OCI-M2 (cell line): ENCODE results near the gene CDR2L.
A peak's percentile ranks its signal among the peaks of the same experiment; 100 is the strongest.

Experiments
- DNase-seq: peaks from one replicate; lab custom pipeline; 2025; ENCODE audit not compliant: unreplicated experiment; lab: John Stamatoyannopoulos, UW

The CDR2L gene

DNA sequence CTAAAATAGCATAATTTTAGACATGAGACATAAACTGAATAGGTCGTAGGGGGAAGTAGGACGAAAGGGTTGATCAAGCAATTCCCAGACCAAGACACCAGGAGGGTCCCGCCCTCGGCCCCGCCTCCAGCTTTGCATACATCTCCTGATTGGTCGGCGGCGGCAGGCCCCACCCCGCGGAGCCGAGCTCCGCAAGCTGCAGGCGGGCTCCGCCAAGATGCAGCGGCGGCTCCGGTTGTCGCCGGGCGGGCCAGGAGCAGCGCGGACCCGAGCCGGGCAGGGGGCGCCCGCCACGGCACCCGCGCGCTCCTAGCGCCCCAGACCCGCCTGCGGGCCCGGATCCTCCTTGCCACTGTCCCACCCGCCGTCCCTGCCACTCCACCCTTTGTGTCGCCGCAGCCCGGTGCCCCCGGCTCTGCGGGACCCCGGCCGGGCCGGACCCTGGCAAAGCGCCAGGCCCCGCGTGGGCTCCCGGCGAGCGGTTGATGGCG is at the start of gene CDR2L:
TSS of gene CDR2L (plus strand) at position 215 of the 491 bp plus-strand sequence. CDS start 412 bp downstream, outside the sequence.
- DNase-seq, result peak; percentile 73

DNA sequence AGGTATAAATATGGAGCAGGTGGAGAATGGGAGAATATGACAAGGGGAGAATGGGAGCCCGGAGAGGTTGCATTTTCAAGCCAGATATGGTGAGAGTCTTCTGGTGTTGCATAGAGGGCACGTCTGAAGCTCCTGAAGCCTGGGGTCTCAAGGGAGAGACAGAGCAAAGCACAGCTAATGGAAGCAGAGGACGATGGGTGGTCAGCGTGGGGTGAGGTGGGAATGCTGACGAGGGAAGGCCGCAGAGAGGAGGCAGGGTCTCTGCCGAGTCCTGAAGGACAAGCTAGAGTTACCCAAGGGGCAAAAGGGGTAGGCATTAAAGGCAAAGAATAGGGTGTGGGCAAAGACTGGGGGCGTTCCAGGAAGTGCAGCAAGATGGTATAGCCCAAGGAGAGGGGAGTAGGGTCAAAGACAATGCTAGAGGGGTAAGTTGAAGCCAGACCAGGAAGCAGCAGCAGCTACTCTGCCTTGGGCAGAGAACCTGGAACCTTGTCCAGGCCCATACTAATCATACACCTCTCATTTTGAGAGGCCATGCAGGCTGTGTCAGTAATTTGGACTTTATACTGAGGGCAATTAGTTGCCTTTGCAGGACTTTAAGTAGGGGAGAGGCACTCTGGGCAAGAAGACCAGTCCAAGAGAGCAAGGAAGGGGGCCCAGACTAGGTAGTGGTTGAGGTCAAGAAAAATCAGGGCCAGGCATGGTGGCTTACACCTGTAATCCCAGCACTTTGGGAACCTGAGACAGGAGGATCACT is 49.1 kb upstream of the CDR2L start:
- DNase-seq, result no peak

DNA sequence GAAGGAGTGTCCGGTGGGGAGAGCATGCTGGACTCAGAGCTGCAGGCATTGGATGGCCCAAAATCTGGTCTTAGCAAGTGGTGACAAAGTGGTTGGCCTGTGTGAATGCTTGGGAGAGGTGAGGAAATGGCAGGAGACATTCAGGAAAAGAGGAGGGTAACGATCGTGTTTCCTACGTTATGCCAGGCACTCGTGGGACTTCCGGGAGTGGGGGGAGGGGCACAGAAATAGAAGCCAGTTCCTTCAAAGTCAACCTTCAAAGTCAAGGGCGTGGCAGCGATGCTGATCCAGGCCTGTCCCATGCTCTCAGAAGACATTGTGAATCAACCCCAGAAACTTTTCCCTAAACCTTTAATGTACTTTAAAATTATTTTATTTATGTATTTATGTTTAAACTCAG is 47.9 kb upstream of the CDR2L start:
- no peak for DNase-seq

DNA sequence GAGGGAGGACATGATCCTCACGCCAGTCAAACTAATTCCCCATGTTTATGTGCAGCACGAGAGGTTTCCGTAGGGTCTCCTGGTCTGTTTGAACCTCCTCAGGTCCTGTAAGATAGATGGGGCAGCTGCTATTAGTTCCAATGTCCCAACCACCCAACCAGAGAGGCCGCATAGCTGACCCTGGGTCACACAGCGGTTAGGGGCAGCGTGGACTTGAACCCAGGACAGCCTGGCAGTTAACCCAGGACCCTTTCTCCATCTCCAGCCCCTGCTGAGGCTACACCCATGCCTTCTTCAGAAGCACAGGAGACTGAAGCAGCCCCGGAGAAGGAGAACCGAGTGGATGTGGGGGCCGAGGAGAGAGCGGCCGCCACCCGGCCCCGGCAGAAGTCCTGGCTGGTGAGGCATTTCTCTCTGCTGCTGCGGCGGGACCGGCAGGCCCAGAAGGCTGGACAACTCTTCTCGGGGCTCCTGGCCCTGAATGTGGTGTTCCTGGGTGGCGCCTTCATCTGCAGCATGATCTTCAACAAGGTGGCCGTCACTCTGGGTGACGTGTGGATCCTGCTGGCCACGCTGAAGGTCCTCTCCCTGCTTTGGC is 46.2 kb upstream of the CDR2L start:
- no peak for DNase-seq

DNA sequence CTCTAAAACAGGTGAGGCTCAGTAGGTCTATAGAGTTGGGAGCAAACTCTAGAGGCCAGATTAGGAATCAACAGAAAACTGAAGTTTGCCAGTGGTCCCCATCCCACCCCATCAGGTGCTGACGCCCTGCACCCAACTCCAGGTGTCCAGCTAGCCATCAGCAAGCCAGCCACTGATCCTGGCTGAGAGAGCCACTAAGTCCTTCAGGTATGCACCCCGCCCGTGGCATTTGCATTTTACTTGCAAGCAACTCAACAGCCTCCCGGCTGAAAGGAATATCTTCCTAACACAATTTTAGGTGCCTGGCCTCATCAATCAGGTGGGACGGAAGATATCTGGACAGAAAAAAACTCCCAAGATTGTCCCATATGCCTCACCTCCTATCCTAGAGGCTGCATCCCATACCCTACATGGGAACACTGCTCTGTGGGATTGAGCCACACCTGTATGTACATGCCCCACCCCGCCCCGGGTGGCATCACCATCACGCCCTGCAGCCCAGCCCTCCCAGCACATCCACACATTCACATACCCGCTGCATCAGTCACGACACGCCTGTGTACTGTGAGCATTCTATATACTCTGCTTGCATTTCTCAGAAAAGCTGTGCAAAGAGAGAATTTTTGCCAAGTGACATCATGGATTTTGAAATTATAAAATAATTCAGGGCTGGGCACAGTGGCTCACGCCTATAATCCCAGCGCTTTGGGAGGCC is 43.5 kb upstream of the CDR2L start:
- DNase-seq, result no peak

DNA sequence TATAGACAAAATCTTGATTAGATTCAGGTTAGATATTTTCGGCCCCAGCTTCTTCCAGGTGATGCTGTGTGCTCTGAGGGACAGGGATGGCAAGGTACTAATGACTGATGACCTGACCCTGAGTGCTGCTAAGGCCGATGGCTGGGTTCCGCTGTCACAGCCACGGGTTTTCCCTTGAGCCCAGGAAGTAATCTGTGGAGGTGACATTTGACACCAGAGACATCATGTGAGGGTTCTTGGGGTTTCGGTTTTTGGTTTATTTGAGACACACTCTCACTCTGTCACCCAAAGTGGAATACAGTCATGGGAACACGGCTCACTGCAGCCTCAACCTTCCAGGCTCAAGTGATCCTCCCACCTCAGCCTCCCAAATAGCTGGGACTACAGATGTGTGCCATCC is 41.9 kb upstream of the CDR2L start:
- DNase-seq, result no peak

DNA sequence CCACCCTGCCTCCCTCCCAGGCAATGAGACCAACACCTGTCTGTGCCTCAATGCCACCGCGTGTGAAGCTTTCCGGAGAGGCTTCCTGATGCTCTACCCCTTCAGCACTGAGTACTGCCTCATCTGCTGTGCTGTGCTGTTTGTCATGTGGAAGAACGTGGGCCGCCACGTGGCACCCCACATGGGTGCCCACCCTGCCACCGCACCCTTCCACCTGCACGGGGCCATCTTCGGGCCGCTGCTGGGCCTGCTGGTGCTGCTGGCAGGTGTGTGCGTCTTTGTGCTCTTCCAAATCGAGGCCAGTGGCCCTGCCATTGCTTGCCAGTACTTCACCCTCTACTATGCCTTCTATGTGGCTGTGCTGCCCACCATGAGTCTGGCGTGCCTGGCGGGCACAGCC is 40.8 kb upstream of the CDR2L start:
- DNase-seq, result no peak

DNA sequence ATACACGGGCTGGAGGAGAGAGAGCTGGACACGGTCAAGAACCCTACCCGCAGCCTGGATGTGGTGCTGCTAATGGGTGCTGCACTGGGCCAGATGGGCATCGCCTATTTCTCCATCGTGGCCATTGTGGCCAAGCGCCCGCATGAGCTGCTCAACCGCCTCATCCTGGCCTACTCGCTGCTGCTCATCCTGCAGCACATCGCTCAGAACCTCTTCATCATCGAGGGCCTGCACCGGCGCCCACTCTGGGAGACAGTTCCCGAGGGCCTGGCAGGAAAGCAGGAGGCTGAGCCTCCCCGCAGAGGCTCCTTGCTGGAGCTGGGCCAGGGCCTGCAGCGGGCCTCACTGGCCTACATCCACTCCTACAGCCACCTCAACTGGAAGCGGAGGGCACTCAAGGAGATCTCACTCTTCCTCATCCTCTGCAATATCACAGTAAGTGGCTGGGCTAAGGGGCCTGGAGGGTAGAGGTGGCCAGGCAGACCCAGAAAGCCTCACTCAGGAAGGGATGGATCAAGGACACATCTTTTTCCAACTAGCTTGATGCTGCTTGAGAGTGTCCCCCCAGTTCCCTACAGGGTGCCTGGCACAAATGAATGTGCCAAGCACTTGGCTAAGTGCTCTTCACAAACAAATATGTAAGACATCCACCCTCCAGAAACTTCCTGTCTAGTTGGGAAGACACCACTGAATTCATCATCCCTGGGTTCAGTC is 40.2 kb upstream of the CDR2L start:
- DNase-seq, result no peak

DNA sequence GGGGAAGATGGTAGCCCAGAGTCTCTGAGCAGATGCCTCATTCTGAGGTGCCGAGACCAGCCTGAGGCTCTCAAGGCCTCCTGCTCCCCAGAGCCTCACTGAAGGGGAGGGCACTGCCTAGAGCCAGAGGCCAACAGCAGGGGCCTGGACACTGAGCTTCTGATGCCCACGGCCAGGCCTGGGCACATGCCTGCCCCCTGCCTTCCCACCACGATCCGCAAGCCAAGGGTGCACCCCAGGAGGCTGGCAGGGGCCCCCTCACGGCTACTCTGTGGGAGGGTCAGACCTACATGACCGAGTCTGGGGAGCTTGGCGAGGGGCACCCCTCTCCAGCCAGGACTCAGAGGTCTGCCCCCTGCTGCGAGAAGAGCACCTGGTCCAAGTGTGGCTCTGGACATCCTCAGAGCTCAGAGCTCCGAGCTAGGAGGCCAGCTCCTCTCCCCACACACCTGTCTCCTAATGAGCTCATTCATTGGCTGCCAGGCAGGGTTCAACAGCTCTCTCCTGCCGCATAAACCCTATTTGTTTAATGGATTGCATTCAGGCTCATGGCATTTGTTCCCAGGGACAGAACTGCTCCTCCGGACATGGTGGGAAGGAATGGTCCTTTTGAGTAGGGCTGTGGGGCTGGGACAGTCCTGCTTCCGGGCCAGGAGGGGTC is 37.8 kb upstream of the CDR2L start:
- DNase-seq, result no peak

DNA sequence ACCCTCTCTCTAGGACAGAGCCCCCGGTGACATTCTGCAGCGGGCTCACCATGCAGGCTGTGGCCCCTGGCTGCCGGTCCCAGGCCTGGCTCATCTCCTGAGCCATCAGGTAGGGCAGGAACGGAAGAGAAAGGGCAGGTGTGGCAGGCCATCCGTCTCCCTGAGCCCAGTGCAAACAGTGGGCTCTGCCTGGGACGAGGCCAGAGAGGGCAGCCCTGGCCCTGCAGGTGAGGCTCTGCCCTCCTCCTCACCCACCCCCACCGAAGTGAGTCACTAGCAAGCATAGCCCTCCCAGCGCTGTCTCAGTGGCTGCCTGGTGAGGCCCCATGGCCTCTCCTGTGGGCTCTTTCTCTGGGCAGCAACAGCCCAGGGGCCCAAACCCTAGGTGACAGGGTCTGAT is 37.2 kb upstream of the CDR2L start:
- no peak for DNase-seq

DNA sequence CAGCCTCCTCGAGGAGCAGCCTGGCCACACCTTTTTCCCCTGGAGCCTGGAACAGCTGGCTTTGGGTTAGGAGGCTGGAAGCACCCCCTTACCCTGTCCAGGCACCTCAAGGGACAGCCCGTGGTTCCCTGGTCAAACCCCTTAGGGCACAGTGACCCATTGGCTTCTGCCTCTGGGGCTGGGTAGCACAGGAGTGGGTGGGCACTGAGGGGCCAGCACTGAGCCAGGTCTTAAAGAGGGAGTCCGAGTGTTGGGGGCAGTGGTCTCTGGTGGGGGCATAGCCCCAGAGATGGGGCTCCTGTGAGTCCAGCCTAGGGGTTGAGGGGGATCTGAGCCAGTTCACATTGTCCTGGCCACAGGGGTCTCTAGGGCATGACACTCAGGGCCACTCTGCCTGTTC is 36.4 kb upstream of the CDR2L start:
- DNase-seq, result no peak

DNA sequence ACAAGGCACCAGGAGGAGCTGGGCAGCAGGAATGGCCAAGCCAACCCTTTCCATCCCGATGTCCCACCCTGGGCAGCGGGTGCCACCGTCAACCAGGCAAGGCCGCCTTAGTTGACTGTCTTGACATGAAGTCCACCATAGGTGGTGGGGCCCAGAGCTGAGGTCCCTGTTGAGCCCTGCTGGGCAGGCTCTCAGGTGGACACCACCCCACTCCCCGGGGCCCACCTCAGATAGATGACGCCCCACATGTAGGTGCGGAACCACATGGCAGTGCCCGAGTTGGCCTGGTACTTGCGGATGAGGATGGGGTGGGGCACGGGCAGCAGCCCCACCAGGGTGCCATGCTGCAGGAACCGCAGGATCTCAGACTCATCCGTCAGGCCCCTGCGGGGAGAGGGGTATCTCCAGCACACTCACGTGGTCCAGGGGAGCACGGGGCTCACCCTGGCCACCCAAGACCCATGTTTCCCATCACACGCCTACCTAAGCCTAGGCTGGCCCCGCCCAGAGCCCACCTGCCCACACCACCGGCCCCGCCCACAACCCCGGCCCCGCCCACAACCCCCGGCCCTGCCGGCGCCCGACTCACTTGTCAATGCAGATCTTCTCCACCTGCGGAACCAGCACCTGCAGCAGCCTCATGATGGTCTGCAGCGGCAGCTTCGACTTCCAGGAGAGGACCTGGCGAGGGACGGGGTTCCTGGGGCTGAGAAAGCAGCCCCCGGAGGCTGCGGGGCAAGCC is 35.6 kb upstream of the CDR2L start:
- no peak for DNase-seq

DNA sequence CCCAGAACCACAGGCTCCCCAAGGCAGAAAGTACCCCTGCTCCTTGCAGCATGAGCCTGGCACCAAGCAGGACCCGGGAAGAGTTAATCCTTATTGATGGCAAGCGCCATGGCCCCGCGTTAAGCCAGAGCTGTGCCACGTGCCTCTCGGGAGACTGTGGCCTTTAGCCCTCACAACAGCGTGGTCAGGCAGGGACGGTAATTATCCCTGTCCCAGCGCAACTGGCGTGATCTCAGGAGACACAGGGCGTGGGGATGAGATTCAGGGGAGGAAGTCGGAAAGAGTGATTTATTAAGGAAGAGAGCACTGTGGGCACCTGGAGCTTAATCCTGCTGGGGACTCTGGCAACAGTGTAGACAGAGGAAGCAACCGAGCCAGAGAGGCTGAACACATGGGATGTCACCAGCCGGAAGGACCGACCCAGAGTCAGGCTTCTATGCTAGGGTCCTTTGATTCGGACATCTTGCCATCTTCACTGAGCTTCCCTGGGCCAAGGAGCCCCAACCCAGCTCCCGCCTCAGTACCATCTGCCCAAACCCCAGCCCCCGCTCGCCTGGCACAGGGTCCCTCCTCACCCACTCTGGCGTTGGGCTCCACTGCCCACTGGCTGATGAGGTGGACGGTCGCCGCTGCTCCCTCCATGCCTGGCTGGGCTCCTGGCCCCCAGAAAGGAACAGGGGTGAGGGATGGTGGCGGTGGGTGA is 34.9 kb upstream of the CDR2L start:
- DNase-seq, result no peak

DNA sequence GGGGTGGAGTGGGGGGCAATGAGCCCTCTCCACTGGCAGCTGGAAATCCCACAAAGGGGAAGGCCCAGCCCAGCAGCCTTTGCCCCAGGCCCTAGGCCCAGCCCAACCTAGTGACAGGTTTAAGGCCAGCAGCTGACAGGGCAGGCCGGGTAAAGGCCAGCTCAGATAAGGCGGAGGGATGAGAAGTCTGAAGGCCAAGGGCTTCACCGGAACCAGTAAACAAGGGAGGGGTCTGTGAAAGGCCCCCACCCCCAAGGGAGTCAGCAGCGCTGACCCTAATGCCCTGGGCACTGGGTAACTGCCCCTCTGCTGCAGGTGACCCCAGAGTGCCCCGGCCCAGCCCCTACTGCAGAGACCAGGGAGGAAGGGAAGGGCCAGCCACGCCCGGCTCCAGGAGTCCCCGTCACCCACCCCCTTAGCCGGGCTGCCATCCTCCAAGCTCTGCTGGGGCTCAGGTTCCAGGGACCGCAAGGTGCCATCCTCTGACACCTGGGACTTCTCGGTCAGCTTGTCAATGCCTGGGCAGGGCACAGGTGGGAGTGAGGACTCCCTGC is 34.2 kb upstream of the CDR2L start:
- no peak for DNase-seq

DNA sequence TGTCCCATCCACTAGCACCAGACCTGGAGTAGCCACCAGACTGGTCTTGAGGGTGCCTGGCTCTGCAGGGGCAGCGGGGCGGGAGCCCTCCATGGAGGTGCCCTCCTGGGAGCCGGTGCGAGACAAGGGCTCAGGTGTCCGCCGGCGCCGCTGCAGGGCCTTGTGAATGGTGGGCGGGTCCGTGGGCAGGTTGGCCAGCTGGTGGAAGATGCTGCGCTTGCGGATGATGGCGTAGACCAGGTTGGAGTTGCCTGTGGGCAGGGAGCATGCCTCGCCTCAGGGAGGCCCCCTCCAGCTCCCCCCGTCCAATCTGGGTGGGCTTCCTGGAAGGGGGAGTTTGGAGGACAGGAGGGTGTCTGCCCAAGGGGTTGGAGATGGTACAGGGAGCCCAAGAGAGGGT is 33.3 kb upstream of the CDR2L start:
- no peak for DNase-seq

DNA sequence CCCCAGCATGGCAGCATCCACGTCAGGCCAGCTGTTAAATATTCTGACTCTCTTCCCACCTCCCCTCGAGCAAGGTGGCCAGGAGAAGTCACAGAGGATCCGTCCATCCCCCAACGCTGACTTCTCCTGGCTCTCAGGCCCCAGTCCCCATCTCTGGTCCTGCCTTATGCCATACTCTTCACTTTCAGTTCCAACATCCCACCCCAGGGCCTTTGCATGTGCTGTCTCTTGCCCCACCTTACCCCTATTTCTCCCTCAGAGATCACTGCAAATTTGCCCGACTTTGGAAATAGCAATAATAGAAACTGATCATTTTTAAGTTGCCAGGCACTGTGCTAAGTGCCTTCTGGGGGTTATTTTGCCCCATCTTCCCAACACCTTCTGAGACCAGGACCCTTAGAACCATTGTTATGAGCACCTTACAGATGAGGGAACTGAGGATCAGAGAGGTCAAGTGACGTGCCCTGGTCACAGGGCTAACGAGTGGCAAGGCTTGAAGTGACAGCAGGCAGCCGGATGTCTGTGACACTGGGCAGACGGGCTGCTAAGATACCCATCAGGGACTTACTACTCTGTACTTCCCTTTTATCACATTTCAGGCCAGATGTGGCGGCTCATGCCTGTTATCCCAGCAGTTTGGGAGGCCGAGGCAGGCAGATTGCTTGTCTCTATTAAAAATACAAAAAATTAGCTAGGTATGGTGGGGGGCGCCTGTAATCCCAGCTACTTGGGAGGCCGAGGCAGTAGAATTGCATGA is 32.6 kb upstream of the CDR2L start:
- DNase-seq, result no peak

DNA sequence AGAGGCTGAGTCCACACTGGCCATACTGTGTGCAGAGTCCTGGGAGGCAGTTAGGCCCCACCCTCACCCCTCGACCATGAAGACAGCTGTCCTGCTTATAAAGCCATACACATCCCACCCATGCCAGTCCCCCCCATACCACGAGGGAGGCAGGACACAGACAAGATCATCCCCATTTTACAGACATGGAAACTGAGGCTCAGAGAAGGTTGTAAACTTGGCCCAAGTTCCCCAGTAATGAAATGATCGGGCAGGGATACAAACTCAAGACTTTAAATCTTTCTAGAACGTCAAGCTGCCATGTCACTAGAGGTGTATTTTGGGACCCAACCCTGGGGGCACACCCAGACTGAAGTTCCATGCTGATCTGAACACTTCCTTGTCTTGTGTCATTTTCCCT is 31.3 kb upstream of the CDR2L start:
- no peak for DNase-seq

DNA sequence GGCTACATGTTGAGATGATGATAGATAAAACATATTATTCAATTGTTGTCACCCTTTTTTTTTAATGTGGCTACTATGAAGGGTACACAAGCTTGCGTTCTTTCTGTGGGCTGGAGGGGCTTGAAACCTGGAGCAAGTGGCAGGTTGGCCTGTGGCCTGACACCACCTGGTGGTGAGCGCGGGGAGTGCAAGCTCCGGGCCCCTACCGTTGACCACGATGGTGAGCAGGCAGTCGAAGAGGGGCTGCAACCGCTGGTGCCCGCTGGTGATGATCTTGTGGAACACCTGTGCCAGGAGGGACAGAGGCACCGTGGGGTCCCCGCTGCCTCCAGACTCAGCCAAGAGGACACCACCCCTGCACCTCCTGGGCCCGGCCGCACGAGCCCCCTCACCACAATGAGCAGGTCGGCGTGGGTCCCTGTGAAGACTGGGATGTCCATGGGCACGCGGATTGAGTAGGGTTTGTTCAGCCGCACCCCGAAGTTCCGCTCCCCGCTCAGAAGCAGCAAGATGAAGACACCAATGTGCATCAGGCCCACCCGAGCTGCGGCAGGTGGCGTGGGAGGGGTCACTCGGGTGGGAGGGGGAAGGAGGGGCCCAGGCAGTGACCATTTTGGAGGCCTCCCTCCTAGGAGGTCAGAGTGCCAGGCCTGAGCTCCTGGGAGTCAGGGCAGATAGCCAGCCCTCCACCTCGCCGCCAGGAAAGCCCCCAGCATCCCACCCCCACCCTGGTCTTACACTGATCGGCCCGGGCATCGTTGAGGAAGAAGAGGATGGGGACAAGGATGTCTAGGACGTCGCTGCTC is 29.3 kb upstream of the CDR2L start:
- peak; percentile 37 for DNase-seq
